ENCODE measurements around the gene MYO5C. TPM values are rescaled to one million over a fixed set of nuclear protein-coding genes. Genes with fewer than 3 reads are reported as not detected.

MYO5C gene
- total RNA-seq, 2 experiments from 2014 or later = 1.6 to 4.1 TPM

DNA sequence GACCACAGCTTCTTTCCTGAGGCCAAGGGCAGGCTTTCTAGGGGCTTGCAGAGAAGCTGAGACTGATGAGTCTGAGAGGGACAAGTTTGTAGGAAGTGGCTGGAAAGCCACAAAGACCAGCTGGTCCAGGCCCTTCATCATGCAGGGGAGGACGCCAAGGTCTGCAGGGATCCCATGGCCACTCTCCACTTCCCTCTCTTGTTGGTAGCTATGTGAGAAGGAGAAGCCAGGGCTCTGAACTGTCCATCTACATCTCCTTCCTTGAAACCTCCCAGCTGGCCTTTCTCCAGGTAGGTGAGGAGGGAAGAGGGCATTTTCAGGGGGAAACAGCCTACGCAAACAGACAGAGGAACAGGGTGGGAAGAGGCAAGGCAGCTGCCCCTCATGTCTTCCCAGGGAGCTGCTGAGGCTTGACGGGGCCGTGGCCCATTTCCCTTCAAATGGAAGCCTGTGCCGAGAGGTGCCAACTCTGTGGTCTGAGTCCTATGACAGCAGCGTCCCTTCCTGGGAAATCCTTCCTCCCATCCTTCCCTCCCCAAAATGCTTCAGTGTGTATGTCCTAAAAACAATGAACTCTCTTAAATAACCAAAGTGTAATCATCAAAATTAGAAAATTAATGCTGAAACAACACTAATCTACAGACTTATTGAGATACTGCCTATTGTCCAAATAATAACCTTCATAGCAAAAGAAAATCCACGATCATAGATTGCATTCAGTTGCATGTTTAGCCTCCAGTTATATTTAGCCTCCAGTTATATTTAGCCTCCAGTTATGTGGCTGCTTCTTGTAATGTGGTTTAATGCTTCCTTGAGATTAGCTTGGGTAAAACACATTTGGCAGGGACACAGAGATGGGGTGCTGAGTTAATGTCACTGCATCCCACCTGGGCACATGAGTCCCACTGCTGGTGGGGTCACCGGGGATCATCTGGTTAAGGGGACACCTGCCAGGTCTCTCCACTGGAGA, 140.4 kb downstream of the MYO5C start:
- H3K27ac ChIP-seq (ENCODE audit: low read depth, low read length, poor library complexity, severe bottlenecking) = no peak overlapping the region
- H2AFZ ChIP-seq (ENCODE audit: low read length) = no peak overlapping the region
- H3K4me3 ChIP-seq (ENCODE audit: low read depth, low read length, poor library complexity, severe bottlenecking) = no peak overlapping the region
- TF ChIP-seq, protein P1, sequence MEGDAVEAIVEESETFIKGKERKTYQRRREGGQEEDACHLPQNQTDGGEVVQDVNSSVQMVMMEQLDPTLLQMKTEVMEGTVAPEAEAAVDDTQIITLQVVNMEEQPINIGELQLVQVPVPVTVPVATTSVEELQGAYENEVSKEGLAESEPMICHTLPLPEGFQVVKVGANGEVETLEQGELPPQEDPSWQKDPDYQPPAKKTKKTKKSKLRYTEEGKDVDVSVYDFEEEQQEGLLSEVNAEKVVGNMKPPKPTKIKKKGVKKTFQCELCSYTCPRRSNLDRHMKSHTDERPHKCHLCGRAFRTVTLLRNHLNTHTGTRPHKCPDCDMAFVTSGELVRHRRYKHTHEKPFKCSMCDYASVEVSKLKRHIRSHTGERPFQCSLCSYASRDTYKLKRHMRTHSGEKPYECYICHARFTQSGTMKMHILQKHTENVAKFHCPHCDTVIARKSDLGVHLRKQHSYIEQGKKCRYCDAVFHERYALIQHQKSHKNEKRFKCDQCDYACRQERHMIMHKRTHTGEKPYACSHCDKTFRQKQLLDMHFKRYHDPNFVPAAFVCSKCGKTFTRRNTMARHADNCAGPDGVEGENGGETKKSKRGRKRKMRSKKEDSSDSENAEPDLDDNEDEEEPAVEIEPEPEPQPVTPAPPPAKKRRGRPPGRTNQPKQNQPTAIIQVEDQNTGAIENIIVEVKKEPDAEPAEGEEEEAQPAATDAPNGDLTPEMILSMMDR (conservative IDR thresholded peaks at IDR 0.05; ENCODE audit: low read length) = no peak
- TF ChIP-seq EZH2phosphoT487 (IDR thresholded peaks at IDR 0.05; ENCODE audit: borderline replicate concordance, low read depth, low read length) = no peak
- POLR2A ChIA-PET = interaction anchor here (0.6 to 0.8 kb wide), 3 partner anchors 16 to 77 kb away, joined by 3 read pairs; no protein-coding TSS in a partner anchor
- CTCF ChIA-PET (ENCODE audit: unreplicated experiment) = interaction anchor here (0.6 kb wide), 1 partner anchor 15 kb away, joined by 3 read pairs; no protein-coding TSS in a partner anchor
- H3K9me2 ChIP-seq (ENCODE audit: insufficient read depth, low read length) = no peaks in the 10 kb centered on the region
- no peaks in the 10 kb centered on the region for H3K79me2 ChIP-seq (ENCODE audit: insufficient read depth, low read depth, low read length)
- H3K4me2 ChIP-seq (ENCODE audit: low read length) = no peak overlapping the region
- H3K4me1 ChIP-seq (ENCODE audit: insufficient read depth, low read length, poor library complexity, severe bottlenecking) = peaks cover 9% of the 10 kb centered on the region
- intact Hi-C loops (cut with micrococcal nuclease; ENCODE audit: unreplicated experiment) = no loop called here
- no peak for DNase-seq (ENCODE audit: low spot score)
- no peaks in the 10 kb centered on the region for H4K20me1 ChIP-seq (ENCODE audit: insufficient read depth, low read length)
- H3K36me3 ChIP-seq (ENCODE audit: insufficient read depth, low read length) = peaks cover 43% of the 10 kb centered on the region
- H3K9me3 ChIP-seq (ENCODE audit: low read length) = no peaks in the 10 kb centered on the region
- BruUV-seq (replicated peaks) = no TSS peak

- BruUV-seq (replicated peaks) = no TSS peak
- Histone ChIP-seq H3K9me2 (ENCODE audit: insufficient read depth, low read length) (no peaks in the 10 kb centered on the region), H3K4me3 (ENCODE audit: low read depth, low read length, poor library complexity, severe bottlenecking) (no peak overlapping the region), H3K79me2 (ENCODE audit: insufficient read depth, low read depth, low read length) (no peaks in the 10 kb centered on the region), H4K20me1 (ENCODE audit: insufficient read depth, low read length) (no peaks in the 10 kb centered on the region), H3K4me1 (ENCODE audit: insufficient read depth, low read length, poor library complexity, severe bottlenecking) (peaks cover 9% of the 10 kb centered on the region), H3K27ac (ENCODE audit: low read depth, low read length, poor library complexity, severe bottlenecking) (no peak overlapping the region), H3K36me3 (ENCODE audit: insufficient read depth, low read length) (peaks cover 45% of the 10 kb centered on the region), H2AFZ (ENCODE audit: low read length) (no peak overlapping the region), H3K4me2 (ENCODE audit: low read length) (no peak overlapping the region), H3K9me3 (ENCODE audit: low read length) (no peaks in the 10 kb centered on the region)
- DNase-seq (ENCODE audit: low spot score) = no peak
- CTCF ChIA-PET (ENCODE audit: unreplicated experiment) = no interaction called here
- POLR2A ChIA-PET = interaction anchor here (0.6 to 1.8 kb wide), 6 partner anchors 8 to 89 kb away, joined by 3 to 5 read pairs (median 3); no protein-coding TSS in a partner anchor
- TF ChIP-seq, protein P1 (conservative IDR thresholded peaks at IDR 0.05; ENCODE audit: low read length) = no peak
- TF ChIP-seq EZH2phosphoT487 (IDR thresholded peaks at IDR 0.05; ENCODE audit: borderline replicate concordance, low read depth, low read length) = no peak
- intact Hi-C loops (cut with micrococcal nuclease; ENCODE audit: unreplicated experiment) = no loop called here
Observed at GRCh38 chr15:52153900-52154895, 141.4 kb downstream of the MYO5C start.

Measured in OCI-LY7 (cell line).